SIG-M5 treated with dmso at 0.1 percent for 504 hours (cell line): ENCODE measurements around the gene MINAR2.
A peak's percentile ranks its signal among the peaks of the same experiment; 100 is the strongest.

Experiments
- DNase-seq: peaks from one replicate; lab custom pipeline; 2025; ENCODE audit not compliant: unreplicated experiment; lab: John Stamatoyannopoulos, UW

Gene MINAR2

DNA sequence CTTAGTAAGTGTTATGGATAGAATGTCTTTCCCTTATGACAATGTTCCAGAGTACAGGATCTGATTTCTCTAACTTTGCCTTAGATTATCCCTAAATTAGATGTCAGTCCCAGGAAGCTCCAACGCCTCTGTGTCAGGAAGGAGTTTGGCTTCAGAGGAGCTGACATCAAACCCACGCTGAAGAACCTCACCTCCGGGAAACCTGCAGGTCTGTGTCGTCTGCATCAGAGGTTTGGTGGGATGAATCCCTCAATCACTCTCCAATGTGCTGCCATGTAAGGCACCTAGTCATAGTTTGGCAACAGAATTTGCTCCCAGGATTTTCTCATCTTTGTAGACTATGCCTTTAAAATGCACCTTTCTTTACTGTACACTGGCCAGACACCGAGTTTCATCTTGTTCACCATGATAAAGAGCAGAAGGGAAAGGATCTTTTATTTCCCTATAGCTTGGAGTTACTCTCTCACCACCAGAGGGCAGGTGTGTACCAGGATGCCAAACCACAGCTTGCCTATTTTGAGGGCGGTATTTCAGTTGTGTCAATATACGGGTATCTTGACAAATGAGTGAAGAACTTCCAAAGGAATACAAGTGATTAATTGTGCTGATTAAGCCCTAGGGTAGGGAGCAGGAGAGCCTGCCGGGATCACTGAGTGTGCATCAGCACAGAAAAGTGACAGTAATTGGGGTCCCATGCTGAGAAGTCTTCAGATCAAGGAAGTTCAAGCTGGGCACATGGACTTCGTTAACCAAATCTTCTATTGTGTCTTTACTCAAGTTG lies 23.4 kb downstream of the MINAR2 start:
- peak; percentile 76 for DNase-seq

- DNase-seq = no peak
These were observed 25.5 kb downstream of the MINAR2 start for GRCh38 chr5:129773376-129773775.

- no peak for DNase-seq
These were observed 33.7 kb downstream of the MINAR2 start for GRCh38 chr5:129781594-129781993.

- no peak for DNase-seq
These were observed 55.5 kb downstream of the MINAR2 start for GRCh38 chr5:129803403-129803802.

DNA sequence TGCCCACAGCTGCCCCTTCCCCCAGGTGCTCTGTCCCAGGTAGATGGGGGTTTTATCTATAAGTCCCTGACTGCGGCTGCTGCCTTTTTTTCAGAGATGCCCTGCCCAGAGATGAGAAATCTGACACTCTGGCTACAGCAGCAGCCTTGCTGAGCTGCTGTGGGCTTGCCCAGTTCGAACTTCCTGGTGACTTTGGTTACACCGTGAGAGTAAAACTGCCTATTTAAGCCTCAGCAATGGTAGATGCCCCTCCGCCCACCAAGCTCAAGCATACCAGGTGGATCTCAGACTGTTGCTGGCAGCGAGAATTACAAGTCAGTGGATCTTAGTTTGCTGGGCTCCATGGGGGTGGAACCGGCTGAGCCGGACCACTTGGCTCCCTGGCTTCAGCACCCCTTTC lies 56.8 kb downstream of the MINAR2 start:
- DNase-seq = no peak

DNA sequence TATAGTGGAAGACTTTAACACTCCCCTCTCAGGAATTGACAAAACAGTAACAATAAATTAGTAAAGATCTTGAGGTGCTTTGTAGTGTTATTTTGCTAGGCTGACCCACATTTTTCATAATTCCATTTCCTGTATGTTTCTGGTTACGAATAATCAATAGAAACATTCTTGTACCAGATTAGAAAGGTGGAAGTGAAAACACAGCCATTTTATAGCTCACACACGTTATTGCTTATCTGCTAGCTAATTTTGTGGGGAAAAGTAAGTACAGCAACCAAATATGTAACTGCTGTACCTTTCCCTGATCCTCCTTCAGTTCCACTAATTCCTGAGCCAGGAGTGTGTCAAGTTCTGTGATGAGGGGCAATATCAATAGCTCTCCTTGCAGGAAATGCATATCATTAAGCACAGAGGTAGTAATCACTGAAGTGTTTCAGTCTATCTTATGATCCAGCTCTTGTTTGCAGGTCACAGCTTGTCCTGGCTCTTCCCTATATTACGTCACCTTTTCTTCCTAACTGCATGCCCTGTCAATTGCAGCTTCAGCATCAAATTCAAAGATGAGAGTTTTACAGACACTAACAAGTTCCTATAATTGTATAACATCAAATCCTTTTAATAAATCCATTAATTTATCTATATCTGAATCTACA lies 59.4 kb downstream of the MINAR2 start:
- peak; percentile 0 for DNase-seq
